Fibroblast of skin of back (primary cell): Measurements from ENCODE around the gene DBN1.
A peak's percentile ranks its signal among the peaks of the same experiment; 100 is the strongest.
"Not testable (repeated sequence)": the region's sequence is repeated elsewhere in the genome, so short reads cannot be mapped to it uniquely, and the experiment has no call there.

Experiments used
- DNase-seq: peaks from one replicate; pipeline ENCODE4 v3.0.0-alpha.2; 2013

The DBN1 gene

DNA sequence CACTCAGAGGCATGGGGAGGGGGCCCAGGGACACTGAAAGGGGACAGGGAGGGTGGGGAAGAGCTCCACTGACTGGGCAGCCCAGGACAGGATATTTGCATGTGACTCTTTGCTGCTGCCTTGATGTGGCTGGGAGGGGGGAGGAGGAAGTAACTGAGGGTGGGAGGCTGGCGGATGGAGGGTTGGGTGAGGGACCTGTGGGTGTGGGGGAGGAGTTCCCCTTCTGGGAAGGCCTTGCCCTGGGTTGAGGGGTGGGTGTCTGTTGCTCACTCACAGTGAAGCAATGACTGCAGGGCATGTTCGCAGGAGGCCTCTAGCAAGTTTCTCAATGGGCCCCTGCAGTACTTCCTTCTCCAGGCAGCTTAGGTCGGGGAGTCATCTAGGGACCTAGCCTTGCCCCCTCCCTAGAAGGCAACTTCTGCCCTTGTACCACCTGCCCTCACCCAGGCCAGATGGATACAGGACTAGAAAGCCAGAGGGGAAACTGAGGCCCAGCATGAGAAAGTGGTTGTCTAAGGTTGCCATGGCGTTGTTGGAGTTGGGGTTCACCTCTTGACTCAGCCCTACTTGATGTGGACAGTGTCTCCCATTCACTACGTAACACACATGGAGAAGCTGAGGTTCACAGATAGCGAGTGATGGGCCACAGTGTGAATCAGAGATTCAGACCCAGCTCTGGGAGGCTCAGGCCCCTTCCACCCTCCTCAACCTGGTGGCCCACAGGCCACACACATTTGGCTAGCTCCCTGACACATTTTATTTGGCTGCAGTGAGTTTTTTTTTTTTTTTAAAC, 44.0 kb downstream of the DBN1 start:
- no peak for DNase-seq

GRCh38 chr5:177428574-177429217, 44.7 kb downstream of the DBN1 start:
- DNase-seq, result no peak

GRCh38 chr5:177427919-177428573, 45.4 kb downstream of the DBN1 start:
- no peak for DNase-seq

DNA sequence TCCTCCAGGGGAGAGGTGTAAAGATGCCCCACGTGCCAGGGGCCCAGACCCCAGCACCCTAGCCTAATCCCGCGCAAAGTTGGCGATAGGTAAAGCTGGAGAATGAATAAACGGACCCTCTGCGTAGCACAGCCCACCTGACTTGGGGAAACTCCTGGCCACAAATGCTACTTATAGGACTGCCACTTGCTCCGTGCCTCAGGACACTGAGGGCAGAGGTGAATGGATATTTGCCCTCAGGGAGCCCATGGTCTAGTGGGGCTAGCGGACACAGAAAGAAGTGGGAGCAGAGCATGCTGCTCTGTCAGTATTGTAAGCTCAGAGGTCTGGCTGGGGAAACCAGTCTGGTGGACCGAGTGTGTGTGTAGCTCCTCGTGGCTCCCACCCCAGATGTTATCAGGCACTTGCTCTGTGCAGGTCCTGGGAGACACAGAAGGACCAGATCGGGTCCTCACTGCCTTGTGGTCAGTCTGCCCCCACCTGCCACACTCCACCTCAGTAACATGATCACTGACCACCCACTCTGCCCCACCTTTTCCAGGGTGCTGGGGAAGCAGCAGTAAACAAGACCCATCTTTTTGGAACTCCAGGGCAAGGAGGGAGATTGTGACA, 46.1 kb downstream of the DBN1 start:
- no peak for DNase-seq

DNA sequence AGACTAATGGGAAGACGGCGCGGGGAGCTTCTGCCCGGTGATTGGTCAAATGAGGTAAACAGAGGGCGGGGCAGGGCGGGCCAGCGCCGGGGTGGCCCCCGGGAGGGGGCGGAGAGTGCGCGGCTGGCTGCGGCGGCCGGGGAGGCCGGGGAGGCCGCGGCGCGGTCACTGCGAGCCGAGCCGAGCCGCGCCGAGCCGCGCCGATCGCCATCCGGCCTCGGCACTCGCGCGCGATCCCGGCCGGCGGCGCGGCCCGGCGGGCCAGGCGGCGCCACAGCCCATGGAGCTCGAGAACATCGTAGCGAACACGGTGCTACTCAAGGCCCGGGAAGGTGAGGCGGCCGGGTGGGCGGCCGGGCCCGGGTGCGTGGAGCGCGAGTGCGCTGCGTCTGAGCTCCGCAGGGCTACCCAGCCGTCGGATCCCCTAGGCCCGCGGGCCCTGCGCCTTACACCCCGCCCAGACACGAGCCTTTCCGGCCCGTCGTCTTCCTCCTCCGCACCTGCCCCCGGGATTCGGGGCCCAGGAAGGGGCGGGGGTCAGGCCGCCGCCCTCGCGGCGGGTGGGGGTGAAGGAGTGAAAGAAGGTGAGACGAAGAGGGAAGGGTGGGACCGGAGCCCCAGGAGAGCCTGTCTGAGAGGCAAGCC, 46.7 kb downstream of the DBN1 start, which contains the start of gene GRK6:
Gene GRK6, plus strand, starts transcription at position 111 of the 645 bp plus-strand sequence. Its CDS starts 170 bp downstream, at position 281.
- DNase-seq, result peak; percentile 40

GRCh38 chr5:177425801-177426565, 47.5 kb downstream of the DBN1 start:
- DNase-seq, result peak; percentile 100

GRCh38 chr5:177425196-177425800, 48.1 kb downstream of the DBN1 start:
- no peak for DNase-seq

GRCh38 chr5:177423671-177424070, 49.8 kb downstream of the DBN1 start:
- no peak for DNase-seq

- DNase-seq, result no peak
Measured at GRCh38 chr5:177421062-177421798, 52.2 kb downstream of the DBN1 start.

DNA sequence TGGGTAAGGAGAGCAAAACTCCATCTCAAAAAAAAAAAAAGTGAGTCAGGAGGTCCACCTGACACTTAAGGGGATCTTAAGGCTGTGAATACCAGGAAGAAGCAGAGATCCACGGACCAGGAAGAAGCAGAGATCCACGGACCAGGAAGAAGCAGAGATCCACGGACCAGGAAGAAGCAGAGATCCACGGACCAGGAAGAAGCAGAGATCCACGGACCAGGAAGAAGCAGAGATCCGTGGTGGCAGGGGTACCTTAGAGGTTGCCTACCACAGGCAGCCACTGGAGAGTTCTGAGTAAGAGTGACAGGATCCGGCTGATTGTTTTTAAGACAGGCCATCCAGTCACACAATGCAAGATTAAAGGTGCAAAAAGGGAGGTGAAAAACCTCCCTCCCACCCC, 53.0 kb downstream of the DBN1 start:
- not testable (repeated sequence) for DNase-seq

- peak; percentile 45 for DNase-seq
Measured at GRCh38 chr5:177419046-177419445, 54.4 kb downstream of the DBN1 start.

DNA sequence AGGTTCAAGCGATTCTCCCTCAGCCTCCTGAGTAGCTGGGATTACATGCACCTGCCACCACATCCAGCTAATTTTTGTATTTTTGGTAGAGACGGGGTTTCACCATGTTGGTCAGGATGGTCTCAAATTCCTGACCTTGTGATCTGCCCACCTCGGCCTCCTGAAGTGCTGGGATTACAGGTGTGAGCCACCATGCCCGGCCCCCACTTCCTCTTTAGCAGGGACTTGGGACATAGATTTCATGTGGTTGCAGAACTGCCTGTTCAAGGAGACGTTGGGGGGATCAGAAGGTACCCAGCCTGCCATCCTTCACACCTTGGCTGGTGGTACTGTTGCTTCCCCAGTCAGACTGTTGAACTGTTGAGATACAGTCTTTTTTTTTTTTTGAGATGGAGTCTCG, 56.4 kb downstream of the DBN1 start:
- DNase-seq, result not testable (repeated sequence)

DNA sequence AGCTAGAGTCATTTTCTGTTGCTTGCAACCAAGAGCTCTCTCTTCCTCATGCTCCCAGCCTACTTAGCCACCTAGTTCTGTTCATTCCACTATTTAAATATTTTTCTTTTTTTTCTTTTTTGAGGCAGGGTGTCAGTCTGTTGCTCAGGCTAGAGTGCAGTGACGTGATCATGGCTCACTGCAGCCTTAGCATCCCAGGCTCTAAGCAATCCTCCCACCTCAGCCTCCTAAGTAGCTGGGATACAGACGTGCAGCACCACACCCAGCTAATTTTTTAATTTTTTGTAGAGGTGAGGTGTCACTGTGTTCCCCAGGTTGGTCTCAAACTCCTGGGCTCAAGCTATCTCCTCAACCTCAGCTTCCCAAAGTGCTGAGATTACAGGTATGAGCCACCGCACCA, 59.0 kb downstream of the DBN1 start:
- no peak for DNase-seq

- DNase-seq, result no peak
Measured at GRCh38 chr5:177412603-177413233, 60.7 kb downstream of the DBN1 start.

GRCh38 chr5:177410575-177410974, 62.9 kb downstream of the DBN1 start:
- no peak for DNase-seq

- DNase-seq, result no peak
Measured at GRCh38 chr5:177409043-177409801, 64.2 kb downstream of the DBN1 start, which contains the start of gene F12. Gene F12, minus strand, starts transcription at chr5:177409564. Its CDS starts 37 bp downstream, at chr5:177409527.
